NCI-H510A treated with DMSO at 0.1 percent for 48 hours (cell line): ENCODE measurements around the gene LRRFIP1.
"Not testable (repeated sequence)": the region's sequence is repeated elsewhere in the genome, so short reads cannot be mapped to it uniquely, and the experiment has no call there.

Experiments used
- DNase-seq: peaks from one replicate; lab custom pipeline; 2025; lab: John Stamatoyannopoulos, UW

The LRRFIP1 gene

DNA sequence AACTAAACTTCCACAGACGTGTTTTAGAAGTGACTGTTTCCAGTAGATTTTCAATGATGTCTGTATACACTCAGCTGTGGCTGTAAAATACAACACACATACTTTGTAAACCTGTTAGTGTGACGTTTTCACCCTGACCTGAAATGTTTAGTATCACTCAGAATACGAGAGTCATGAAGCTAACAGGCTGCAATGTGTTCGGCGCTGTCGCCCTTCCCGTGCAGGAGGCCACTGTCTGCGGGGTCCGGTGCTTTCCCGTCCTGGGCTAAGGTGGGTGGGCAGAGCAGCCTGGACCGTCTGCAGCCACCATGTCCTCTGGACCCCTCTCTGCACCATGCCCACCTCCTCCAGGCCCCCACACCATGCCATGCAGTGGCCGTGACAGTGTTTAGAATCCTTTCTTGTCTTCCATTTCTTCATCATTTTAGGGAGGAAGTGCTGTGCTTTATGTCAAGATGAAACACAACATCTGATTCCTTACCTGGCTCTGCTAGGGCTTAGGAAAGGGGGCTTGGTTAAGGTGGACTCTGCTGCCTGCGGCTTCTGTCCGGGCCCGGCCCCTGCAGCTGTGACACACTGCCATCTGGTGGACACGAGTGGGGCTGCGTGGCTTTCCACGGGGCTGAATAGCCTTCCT, 117.3 kb downstream of the LRRFIP1 start:
- DNase-seq: peak; percentile 47

- DNase-seq: no peak
Observed at GRCh38 chr2:237745250-237745613, 117.8 kb downstream of the LRRFIP1 start.

- no peak for DNase-seq
Observed at GRCh38 chr2:237746302-237747080, 119.1 kb downstream of the LRRFIP1 start.

DNA sequence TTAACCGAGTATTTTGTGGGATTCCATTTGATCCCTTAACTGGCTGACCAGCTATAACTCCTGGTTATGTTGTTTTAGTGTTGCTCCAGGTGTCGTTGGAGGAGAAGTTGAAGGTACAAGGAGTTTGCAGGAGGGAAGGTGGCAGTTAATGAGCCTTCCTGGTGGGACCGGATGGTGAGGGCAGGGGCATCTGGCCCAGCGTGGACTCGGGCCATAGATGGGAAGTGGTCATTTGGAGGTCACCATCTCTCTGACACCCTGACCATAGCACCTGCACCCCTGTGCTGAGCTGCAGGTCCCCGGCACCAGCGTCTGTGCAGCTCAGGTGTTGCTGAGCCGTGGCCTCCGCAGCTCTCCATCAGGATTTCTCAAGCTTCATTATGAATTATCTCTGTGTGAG, 119.8 kb downstream of the LRRFIP1 start:
- no peak for DNase-seq

DNA sequence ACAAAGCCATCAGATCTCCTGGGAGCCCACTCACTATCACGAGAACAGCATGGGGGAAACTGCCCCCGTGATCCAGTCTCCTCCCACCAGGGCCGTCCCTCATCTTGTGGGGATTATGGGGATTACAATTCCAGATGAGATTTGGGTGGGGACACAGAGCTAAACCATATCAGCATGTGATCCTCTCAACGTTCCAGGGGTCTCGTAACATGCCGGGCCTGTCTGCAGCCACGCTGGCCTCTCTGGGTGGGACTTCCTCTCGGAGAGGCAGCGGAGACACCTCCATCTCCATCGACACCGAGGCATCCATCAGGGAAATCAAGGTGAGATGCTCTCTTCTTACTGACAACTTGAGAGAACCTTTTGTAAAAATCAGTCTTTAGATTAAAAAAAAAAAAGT, 121.6 kb downstream of the LRRFIP1 start:
- no peak for DNase-seq

DNA sequence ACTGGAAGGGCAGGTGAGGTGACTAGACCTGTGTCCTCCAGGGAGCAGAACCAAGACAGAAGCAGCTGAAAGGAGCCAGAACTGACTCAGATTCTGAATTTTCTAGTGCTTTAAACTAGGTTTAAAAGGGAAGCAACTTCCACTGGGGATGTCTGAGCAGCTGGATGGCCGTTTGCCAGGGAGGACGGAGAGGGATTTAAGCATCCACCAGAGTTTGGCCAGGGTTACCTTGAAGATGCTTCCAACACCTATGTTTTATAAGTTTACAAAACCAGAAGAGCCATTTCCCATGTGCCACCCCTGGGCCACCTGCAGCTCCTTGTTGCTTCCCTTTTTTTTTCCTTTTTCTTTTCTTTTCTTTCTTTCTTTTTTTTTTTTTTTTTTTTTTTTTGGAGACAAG, 122.6 kb downstream of the LRRFIP1 start:
- no peak for DNase-seq

GRCh38 chr2:237750441-237750840, 123.1 kb downstream of the LRRFIP1 start:
- DNase-seq: not testable (repeated sequence)

DNA sequence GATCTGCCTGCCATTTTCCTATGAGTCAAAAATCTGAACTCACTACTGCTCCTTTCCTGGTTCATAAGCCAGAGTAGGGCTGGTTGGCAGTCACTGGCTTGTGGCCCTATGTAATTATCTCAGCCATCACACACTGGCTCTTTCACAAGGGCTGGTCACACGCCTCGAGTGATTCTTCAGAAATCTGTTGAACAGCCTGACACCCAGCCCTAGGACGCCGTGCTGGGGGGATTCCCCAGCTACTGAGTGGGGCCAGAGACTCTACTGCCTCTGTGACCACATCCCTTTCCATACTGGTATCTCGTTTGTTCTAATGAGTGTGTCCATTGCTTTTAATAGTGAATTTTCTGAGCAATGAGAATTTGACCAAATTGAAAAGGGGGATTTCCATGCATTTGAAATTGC, 125.4 kb downstream of the LRRFIP1 start:
- no peak for DNase-seq

GRCh38 chr2:237754182-237754581, 126.8 kb downstream of the LRRFIP1 start:
- no peak for DNase-seq

GRCh38 chr2:237754626-237755248, 127.3 kb downstream of the LRRFIP1 start:
- DNase-seq: no peak

GRCh38 chr2:237757616-237758015, 130.2 kb downstream of the LRRFIP1 start:
- DNase-seq: no peak

GRCh38 chr2:237758185-237758584, 130.8 kb downstream of the LRRFIP1 start:
- DNase-seq: no peak

GRCh38 chr2:237759176-237759575, 131.8 kb downstream of the LRRFIP1 start:
- no peak for DNase-seq

GRCh38 chr2:237760506-237761502, 133.4 kb downstream of the LRRFIP1 start:
- DNase-seq: no peak

- not testable (repeated sequence) for DNase-seq
Observed at GRCh38 chr2:237762291-237763182, 135.2 kb downstream of the LRRFIP1 start.

GRCh38 chr2:237763812-237764211, 136.4 kb downstream of the LRRFIP1 start:
- DNase-seq: no peak

GRCh38 chr2:237765122-237765521, 137.7 kb downstream of the LRRFIP1 start:
- not testable (repeated sequence) for DNase-seq

GRCh38 chr2:237765875-237766274, 138.5 kb downstream of the LRRFIP1 start:
- no peak for DNase-seq

DNA sequence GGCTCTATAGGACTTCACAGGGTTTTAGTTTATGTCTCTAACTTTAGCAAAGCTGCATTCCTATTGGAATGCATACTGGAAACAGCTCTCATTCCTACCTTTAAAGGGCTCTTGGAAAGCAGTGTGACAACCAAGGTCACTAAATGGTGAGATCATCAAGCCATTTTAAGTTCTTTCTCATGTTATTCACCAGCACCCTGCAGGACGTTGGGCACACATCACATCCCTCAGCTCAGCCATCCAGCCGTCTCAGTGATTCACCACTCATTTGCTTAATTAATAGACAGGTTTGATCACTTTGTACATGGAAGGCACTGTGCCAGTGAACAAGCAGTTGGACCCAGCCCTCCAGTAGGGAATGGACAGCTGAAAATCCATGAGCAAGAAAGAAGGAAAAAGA, 139.0 kb downstream of the LRRFIP1 start:
- DNase-seq: no peak

DNA sequence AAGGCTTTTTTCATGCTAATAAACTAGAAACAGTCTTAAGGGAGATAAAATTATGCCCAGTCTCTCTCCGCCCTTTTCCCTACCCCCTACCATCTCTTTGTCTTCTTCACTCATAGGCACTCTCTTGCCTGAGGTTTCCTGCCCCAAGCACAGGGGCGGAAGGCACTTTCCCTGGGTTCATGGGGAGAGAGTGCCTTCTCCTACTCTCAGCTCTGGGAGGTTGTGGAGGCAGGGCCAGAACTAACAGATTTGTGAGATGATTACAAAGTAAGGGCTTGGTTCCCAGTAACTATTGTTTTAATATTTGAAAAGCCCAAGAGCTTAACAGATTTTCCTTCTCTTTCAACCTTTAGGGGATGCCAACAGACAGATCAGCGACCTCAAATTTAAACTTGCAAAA, 145.1 kb downstream of the LRRFIP1 start:
- DNase-seq: no peak

GRCh38 chr2:237773826-237774225, 146.4 kb downstream of the LRRFIP1 start:
- no peak for DNase-seq
